Activated CD8-positive, alpha-beta memory T cell treated with anti-CD3 and anti-CD28 coated beads for 4 hours (primary cell): ENCODE data around the gene LPCAT1.
"Not testable (repeated sequence)": the region's sequence is repeated elsewhere in the genome, so short reads cannot be mapped to it uniquely, and the experiment has no call there.

Experiments
- DNase-seq, 2 donors: peaks; one replicate each; pipeline ENCODE4 v3.0.0-alpha.2; 2020; ENCODE audit warnings: low read depth in 2 of 2

The LPCAT1 gene

GRCh38 chr5:1466631-1467265, 57.0 kb downstream of the LPCAT1 start:
- no peak for DNase-seq

GRCh38 chr5:1465966-1466471, 57.7 kb downstream of the LPCAT1 start:
- no peak for DNase-seq

GRCh38 chr5:1465117-1465516, 58.6 kb downstream of the LPCAT1 start:
- no peak for DNase-seq

GRCh38 chr5:1464511-1464910, 59.2 kb downstream of the LPCAT1 start:
- no peak for DNase-seq

GRCh38 chr5:1464096-1464446, 59.7 kb downstream of the LPCAT1 start:
- no peak for DNase-seq

GRCh38 chr5:1463326-1464095, 60.2 kb downstream of the LPCAT1 start:
- DNase-seq = no peak

GRCh38 chr5:1462358-1462757, 61.4 kb downstream of the LPCAT1 start:
- DNase-seq = no peak

GRCh38 chr5:1461396-1461795, 62.4 kb downstream of the LPCAT1 start:
- no peak for DNase-seq

GRCh38 chr5:1460054-1460682, 63.6 kb downstream of the LPCAT1 start:
- DNase-seq = no peak

- DNase-seq = not testable (repeated sequence)
Observed at GRCh38 chr5:1459435-1459834, 64.3 kb downstream of the LPCAT1 start.

GRCh38 chr5:1456110-1456881, 67.5 kb downstream of the LPCAT1 start:
- not testable (repeated sequence) for DNase-seq

GRCh38 chr5:1453613-1454012, 70.1 kb downstream of the LPCAT1 start:
- DNase-seq = no peak

GRCh38 chr5:1449081-1449630, 74.6 kb downstream of the LPCAT1 start:
- no peak for DNase-seq

- no peak for DNase-seq
Observed at GRCh38 chr5:1448511-1449011, 75.2 kb downstream of the LPCAT1 start.

GRCh38 chr5:1447671-1448361, 75.9 kb downstream of the LPCAT1 start:
- no peak for DNase-seq

GRCh38 chr5:1446602-1447343, 77.0 kb downstream of the LPCAT1 start:
- no peak for DNase-seq

GRCh38 chr5:1445689-1446601, 77.8 kb downstream of the LPCAT1 start:
- DNase-seq = no peak

- DNase-seq = peak; percentile 8 to 31
Observed at GRCh38 chr5:1445313-1445688, 78.5 kb downstream of the LPCAT1 start, which contains the start of gene SLC6A3. SLC6A3 (minus strand) TSS chr5:1445440; CDS start chr5:1443197, 2,243 bp downstream.
